Tibial nerve (tissue), 4 donors: Measurements from ENCODE around the gene LRRC3. TPM values are rescaled to one million over a fixed set of nuclear protein-coding genes. Genes with fewer than 3 reads are reported as not detected.
A peak's percentile ranks its signal among the peaks of the same experiment; 100 is the strongest.

ENCODE experiments used
- DNase-seq, 2 donors: peaks; one replicate each; pipeline ENCODE4 v3.0.0-alpha.2; 2019; ENCODE audit warnings: low spot score in 2 of 2
- H3K27ac ChIP-seq, 4 donors: fragments of 200-600 bp; sonication (generic) in 3 of 4; one replicate each; pipeline ENCODE4 v1.5.1; 2017 to 2019; ENCODE audit warnings: mild to moderate bottlenecking in 1 of 4
- H3K27me3 ChIP-seq, 2 donors: fragments of 200-600 bp; sonication (generic) in 1 of 2; one replicate each; pipeline versions ENCODE4 v1.5.1 to v1.6.0; 2017 to 2019
- H3K36me3 ChIP-seq, 3 donors: fragments of 200-600 bp; sonication (generic); one replicate each; pipeline ENCODE4 v1.5.1; 2018 to 2019
- H3K4me1 ChIP-seq, 4 donors: fragments of 200-600 bp; sonication (generic) in 3 of 4; one replicate each; pipeline ENCODE4 v1.5.1; 2017 to 2019
- H3K4me3 ChIP-seq, 4 donors: fragments of 200-600 bp; sonication (generic) in 3 of 4; one replicate each; pipeline ENCODE4 v1.5.1; 2017 to 2019; ENCODE audit warnings: mild to moderate bottlenecking in 1 of 4, moderate library complexity in 1 of 4
- H3K9me3 ChIP-seq, 4 donors: fragments of 200-600 bp; sonication (generic) in 3 of 4; one replicate each; pipeline ENCODE4 v1.5.1; 2017 to 2019
- CTCF ChIP-seq, 5 experiments: fragments of 200-600 bp in 3 of 5; fragments of 450-650 bp in 2 of 5; sonication (generic) in 3 of 5; IDR thresholded peaks; one replicate each; pipeline ENCODE4 v1.5.1; 2016 to 2019; ENCODE audit warnings: antibody characterized with exemption in 5 of 5, mild to moderate bottlenecking in 3 of 5, moderate library complexity in 2 of 5
- EP300 ChIP-seq, 2 donors: sonication (generic); formaldehyde crosslinking; IDR thresholded peaks; one replicate each; pipeline ENCODE4 v1.6.1; 2017; ENCODE audit warnings: antibody characterized with exemption in 2 of 2, mild to moderate bottlenecking in 1 of 2
- POLR2A ChIP-seq, 2 donors: fragments of 450-650 bp; IDR thresholded peaks; one replicate each; pipeline ENCODE4 v1.6.1; 2017; ENCODE audit warnings: antibody characterized with exemption in 2 of 2, mild to moderate bottlenecking in 2 of 2, moderate library complexity in 2 of 2
- WGBS, 2 donors: methylation state at CpG; one replicate each; pipeline ENCODE4 v1.1.5; 2018; 5-methylcytosine and 5-hydroxymethylcytosine counted together
- total RNA-seq, 4 donors: library from RNA; depleted of rRNA; stranded (reverse); fragments of >200 nt; gene quantifications; one replicate each; pipeline ENCODE4 v1.1.0, GENCODE V29; 2016

Gene LRRC3
- total RNA-seq, 4 donors from 2014 or later, result 2.0 to 8.0 (median 3.8) TPM

- Histone ChIP-seq H3K27me3 (no peaks in the 10 kb centered on the region), H3K27ac (no peak overlapping the region), H3K4me3 (no peak overlapping the region), H3K9me3 (peaks cover 0 to 22% (median 2%) of the 10 kb centered on the region in 4 donors), H3K4me1 (no peaks in the 10 kb centered on the region), H3K36me3 (no peaks in the 10 kb centered on the region)
- TF ChIP-seq POLR2A (IDR thresholded peaks at IDR 0.05) (no peak), CTCF (IDR thresholded peaks at IDR 0.05) (no peak), EP300 (IDR thresholded peaks at IDR 0.05) (no peak)
- peak in 1 of 2 donors; percentile 9 for DNase-seq
- WGBS, 2 donors, result 93% methylated on average over 39 of the region's 39 CpGs
These were observed 21.3 kb upstream of the LRRC3 start for GRCh38 chr21:44433791-44434567.

- Histone ChIP-seq H3K4me3 (no peak overlapping the region), H3K36me3 (no peaks in the 10 kb centered on the region), H3K27ac (no peak overlapping the region), H3K9me3 (peaks cover 0 to 22% (median 2%) of the 10 kb centered on the region in 4 donors), H3K27me3 (no peaks in the 10 kb centered on the region), H3K4me1 (no peaks in the 10 kb centered on the region)
- no peak for TF ChIP-seq POLR2A (IDR thresholded peaks at IDR 0.05)
- no peak for TF ChIP-seq CTCF (IDR thresholded peaks at IDR 0.05)
- TF ChIP-seq EP300 (IDR thresholded peaks at IDR 0.05), result no peak
- no peak for DNase-seq
- WGBS, 2 donors, result 77 to 78% methylated on average over 12 to 13 of the region's 13 CpGs
These were observed 20.8 kb upstream of the LRRC3 start for GRCh38 chr21:44434568-44434925.

GRCh38 chr21:44434936-44435635, 20.2 kb upstream of the LRRC3 start:
- no peak for TF ChIP-seq POLR2A (IDR thresholded peaks at IDR 0.05)
- TF ChIP-seq EP300 (IDR thresholded peaks at IDR 0.05), result no peak
- TF ChIP-seq CTCF (IDR thresholded peaks at IDR 0.05), result no peak
- Histone ChIP-seq H3K27ac (no peak overlapping the region), H3K4me3 (no peak overlapping the region), H3K9me3 (peaks cover 0 to 16% (median under 1%) of the 10 kb centered on the region in 4 donors), H3K4me1 (no peaks in the 10 kb centered on the region), H3K36me3 (no peaks in the 10 kb centered on the region), H3K27me3 (no peaks in the 10 kb centered on the region)
- DNase-seq, result peak in 1 of 2 donors; percentile 7
- 83 to 84% methylated on average over 24 to 28 of the region's 28 CpGs for WGBS, 2 donors

GRCh38 chr21:44436111-44436611, 19.1 kb upstream of the LRRC3 start:
- no peak for DNase-seq
- 80 to 86% methylated on average over 13 of the region's 13 CpGs for WGBS, 2 donors
- no peaks in the 10 kb centered on the region for H3K4me1 ChIP-seq

More at GRCh38 chr21:44436111-44436611, 19.1 kb upstream of the LRRC3 start:
- no peaks in the 10 kb centered on the region for H3K27me3 ChIP-seq
- no peak overlapping the region for H3K4me3 ChIP-seq
- peaks cover 0 to 9% (median 0%) of the 10 kb centered on the region in 4 donors for H3K9me3 ChIP-seq
- no peak for TF ChIP-seq CTCF (IDR thresholded peaks at IDR 0.05)
- TF ChIP-seq POLR2A (IDR thresholded peaks at IDR 0.05), result no peak
- TF ChIP-seq EP300 (IDR thresholded peaks at IDR 0.05), result no peak
- H3K27ac ChIP-seq, result no peak overlapping the region
- H3K36me3 ChIP-seq, result no peaks in the 10 kb centered on the region
